ENCODE data around the gene IL17RD. TPM values are rescaled to one million over a fixed set of nuclear protein-coding genes. Genes with fewer than 3 reads are reported as not detected.

The IL17RD gene
- total and polyA plus RNA-seq, 2 of the 13 experiments (the other 11 are each of a cell fraction or from before 2014, with no cell fraction given): 0.28 to 0.31 TPM

GRCh38 chr3:57164657-57165573, at the start of gene IL17RD (continued):
- TF ChIP-seq PLRG1 (conservative IDR thresholded peaks at IDR 0.05): no peak
- TF ChIP-seq IKZF5 (CRISPR knock-in tag; IDR thresholded peaks at IDR 0.05): no peak
- TF ChIP-seq ZNF720 (CRISPR knock-in tag; IDR thresholded peaks at IDR 0.05): no peak
- no peak for TF ChIP-seq POGK (CRISPR knock-in tag; conservative IDR thresholded peaks at IDR 0.05)
- TF ChIP-seq NRL (CRISPR knock-in tag; IDR thresholded peaks at IDR 0.05; ENCODE audit: borderline replicate concordance): 0 out of 2 replicates have a peak, but pooled peaks have one; percentile 57
- TF ChIP-seq GPBP1L1 (CRISPR knock-in tag; IDR thresholded peaks at IDR 0.05): no peak
- TF ChIP-seq ZNF333 (CRISPR knock-in tag; IDR thresholded peaks at IDR 0.05; ENCODE audit: borderline replicate concordance): no peak
- no peak for TF ChIP-seq GTF3A (CRISPR knock-in tag; conservative IDR thresholded peaks at IDR 0.05)
- TF ChIP-seq TAF15 (IDR thresholded peaks at IDR 0.05; ENCODE audit: low read depth, low read length, poor library complexity, severe bottlenecking): no peak
- TF ChIP-seq ZNF564 (CRISPR knock-in tag; IDR thresholded peaks at IDR 0.05): peak; percentile 23; the same call in 1 of the 2 replicates
- TF ChIP-seq ELK4 (CRISPR knock-in tag; IDR thresholded peaks at IDR 0.05; ENCODE audit: borderline replicate concordance): 0 out of 2 replicates have a peak, but pooled peaks have one; percentile 33
- TF ChIP-seq CREM (IDR thresholded peaks at IDR 0.05): no peak
- no peak for TF ChIP-seq CREM (CRISPR knock-in tag; IDR thresholded peaks at IDR 0.05)
- TF ChIP-seq BCL6 (CRISPR knock-in tag; IDR thresholded peaks at IDR 0.05): no peak
- no peak for TF ChIP-seq PCBP1 (IDR thresholded peaks at IDR 0.05; ENCODE audit: borderline replicate concordance, low read depth, low read length)
- no peak for TF ChIP-seq PRDM4 (CRISPR knock-in tag; IDR thresholded peaks at IDR 0.05; ENCODE audit: borderline replicate concordance)
- 0 out of 2 replicates have a peak, but pooled peaks have one; percentile 38 for TF ChIP-seq ZNF547 (CRISPR knock-in tag; IDR thresholded peaks at IDR 0.05)

All from HepG2 (cell line).